Myocyte (in vitro differentiated cells): ENCODE results near the gene TRIO. TPM values are rescaled to one million over a fixed set of nuclear protein-coding genes. Genes with fewer than 3 reads are reported as not detected.

Experiments
- DNase-seq: peaks from one replicate; pipeline ENCODE4 v3.0.0-alpha.2; 2012; ENCODE audit warnings: low read depth
- total RNA-seq: library from RNA; depleted of rRNA; stranded (reverse); fragments of >200 nt; gene quantifications from 2 replicates; pipeline ENCODE4 v1.2.3, GENCODE V29; 2014

Gene TRIO
- total RNA-seq, 1 donor from 2014 or later = 126 TPM

GRCh38 chr5:14471507-14471906, 328.4 kb downstream of the TRIO start:
- no peak for DNase-seq

GRCh38 chr5:14472986-14473567, 329.9 kb downstream of the TRIO start:
- DNase-seq = no peak

- DNase-seq = no peak
These were observed 331.9 kb downstream of the TRIO start for GRCh38 chr5:14475045-14475444.

GRCh38 chr5:14476786-14477435, 333.8 kb downstream of the TRIO start:
- no peak for DNase-seq

- no peak for DNase-seq
These were observed 336.1 kb downstream of the TRIO start for GRCh38 chr5:14479143-14479696.

GRCh38 chr5:14481349-14481748, 338.2 kb downstream of the TRIO start:
- no peak for DNase-seq

GRCh38 chr5:14482085-14482484, 338.9 kb downstream of the TRIO start:
- no peak for DNase-seq

GRCh38 chr5:14483504-14484157, 340.5 kb downstream of the TRIO start:
- DNase-seq = no peak

GRCh38 chr5:14486486-14486885, 343.3 kb downstream of the TRIO start:
- DNase-seq = no peak

GRCh38 chr5:14486996-14487896, 344.1 kb downstream of the TRIO start:
- DNase-seq = no peak

GRCh38 chr5:14487897-14488570, 344.9 kb downstream of the TRIO start:
- DNase-seq = no peak

- no peak for DNase-seq
These were observed 345.6 kb downstream of the TRIO start for GRCh38 chr5:14488709-14489108.

- no peak for DNase-seq
These were observed 346.5 kb downstream of the TRIO start for GRCh38 chr5:14489643-14490042.

- DNase-seq = peak; percentile 64
These were observed 347.2 kb downstream of the TRIO start for GRCh38 chr5:14490309-14490711.

- no peak for DNase-seq
These were observed 348.1 kb downstream of the TRIO start for GRCh38 chr5:14491015-14491915.

- no peak for DNase-seq
These were observed 349.3 kb downstream of the TRIO start for GRCh38 chr5:14492331-14492964.

GRCh38 chr5:14495301-14495700, 352.2 kb downstream of the TRIO start:
- no peak for DNase-seq

- DNase-seq = no peak
These were observed 354.2 kb downstream of the TRIO start for GRCh38 chr5:14497311-14497710.
